Measurements from ENCODE around the gene UBASH3B.

Gene UBASH3B

GRCh38 chr11:122679466-122679865 lies 23.9 kb downstream of the UBASH3B start:
- no peak for DNase-seq

- no peak for DNase-seq
These were observed 25.5 kb downstream of the UBASH3B start for GRCh38 chr11:122681070-122681469.

- no peak for DNase-seq
These were observed 26.2 kb downstream of the UBASH3B start for GRCh38 chr11:122681735-122682134.

DNA sequence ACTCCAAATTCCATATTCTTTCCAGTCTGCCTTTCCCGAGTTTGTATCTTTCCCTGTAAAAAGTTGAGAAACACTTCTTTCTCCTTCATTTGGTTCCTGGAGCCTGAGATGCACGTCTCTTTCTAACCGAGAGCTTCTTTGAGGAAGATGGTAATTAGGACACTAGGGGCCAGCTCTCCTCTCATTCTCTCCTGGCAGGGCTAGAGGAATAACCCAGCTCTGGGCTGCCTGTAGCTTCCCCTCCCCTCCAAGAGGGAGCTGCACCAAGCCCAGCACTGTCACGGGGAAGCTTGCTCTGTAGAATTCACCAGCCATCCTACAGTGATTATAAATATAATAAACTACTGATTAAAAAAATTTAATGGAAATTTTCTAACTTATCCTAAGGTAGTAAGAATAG lies 26.9 kb downstream of the UBASH3B start:
- no peak for DNase-seq

DNA sequence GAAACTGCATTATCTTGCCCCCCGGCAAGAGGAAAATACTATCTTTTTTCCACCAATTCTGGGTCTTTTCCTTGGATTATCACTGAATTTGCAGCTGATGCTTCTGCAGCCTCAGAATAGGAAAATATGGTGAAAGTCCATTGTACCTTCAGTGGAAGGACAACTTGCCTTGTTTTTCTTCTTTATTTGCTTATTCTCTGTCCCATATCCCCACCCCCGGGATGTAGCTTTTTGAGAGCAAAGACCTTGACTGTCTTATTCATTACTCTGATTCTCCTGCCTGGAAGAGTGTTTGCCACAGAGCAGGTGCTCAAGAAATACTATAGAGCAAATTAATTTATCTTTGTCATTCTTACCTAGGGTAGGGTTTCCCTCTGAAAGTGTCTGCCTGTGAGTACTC lies 29.5 kb downstream of the UBASH3B start:
- no peak for DNase-seq

DNA sequence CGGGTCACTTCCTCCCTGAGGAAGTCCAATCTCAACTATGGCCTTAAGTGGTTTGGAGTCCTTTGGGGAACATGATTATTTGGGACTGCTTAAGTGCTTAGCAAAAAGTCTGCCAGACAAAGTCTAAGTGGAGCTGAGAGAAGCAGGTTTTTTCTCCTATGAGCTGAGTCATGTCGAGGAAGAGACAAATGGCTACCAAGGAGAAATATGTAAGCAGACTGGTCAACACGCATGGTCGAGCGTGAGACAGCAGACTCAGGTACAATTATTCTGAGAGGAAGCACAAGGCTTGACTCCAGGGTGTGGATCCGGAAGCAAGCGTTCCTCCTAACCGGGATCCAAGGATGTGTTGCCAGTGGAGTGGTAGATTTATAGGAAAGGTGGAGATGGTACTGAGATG lies 30.6 kb downstream of the UBASH3B start:
- DNase-seq: no peak

GRCh38 chr11:122690384-122690783 lies 34.9 kb downstream of the UBASH3B start:
- no peak for DNase-seq

GRCh38 chr11:122690801-122691548 lies 35.5 kb downstream of the UBASH3B start:
- no peak for DNase-seq

- no peak for DNase-seq
These were observed 36.1 kb downstream of the UBASH3B start for GRCh38 chr11:122691549-122692150.

DNA sequence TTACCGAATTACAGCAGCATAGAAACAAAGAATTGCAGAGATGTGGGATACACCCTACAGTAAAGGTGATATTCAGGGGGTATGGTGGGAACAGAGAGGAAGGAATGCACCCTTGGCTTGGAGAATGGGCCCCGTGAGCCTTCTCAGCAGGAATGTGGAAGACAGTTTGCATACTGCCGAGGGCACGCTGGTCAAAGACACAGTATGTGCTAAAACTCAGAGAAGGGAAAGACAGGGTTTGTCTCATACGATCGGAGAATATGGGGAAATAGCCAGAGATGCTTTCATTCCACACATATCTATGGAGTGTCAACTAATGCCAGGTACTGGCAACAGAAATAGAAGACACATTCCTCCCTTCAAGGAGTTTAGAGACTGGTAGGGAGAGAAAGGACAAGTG lies 36.9 kb downstream of the UBASH3B start:
- no peak for DNase-seq

GRCh38 chr11:122695076-122695615 lies 39.6 kb downstream of the UBASH3B start:
- DNase-seq: no peak

DNA sequence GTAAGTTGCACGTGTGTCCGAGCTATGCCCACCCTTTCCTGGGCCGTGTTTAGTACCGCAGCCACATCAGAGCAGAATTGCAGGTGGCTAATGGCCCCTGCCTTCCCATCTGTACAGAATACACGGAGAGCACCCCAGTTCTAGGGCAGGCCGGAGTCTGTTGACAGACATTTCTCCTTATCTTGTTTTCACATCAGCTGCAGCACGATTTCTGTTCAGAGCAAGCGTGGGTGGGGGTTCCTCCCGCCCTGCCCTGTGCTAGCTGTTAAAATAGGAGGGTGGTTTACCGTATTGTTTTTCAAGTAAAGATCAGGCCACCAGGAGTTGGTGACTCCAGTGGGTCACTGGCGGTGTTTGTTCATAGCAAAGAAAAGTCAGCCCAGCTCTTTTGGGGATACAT lies 41.1 kb downstream of the UBASH3B start:
- DNase-seq: peak; percentile 89

DNA sequence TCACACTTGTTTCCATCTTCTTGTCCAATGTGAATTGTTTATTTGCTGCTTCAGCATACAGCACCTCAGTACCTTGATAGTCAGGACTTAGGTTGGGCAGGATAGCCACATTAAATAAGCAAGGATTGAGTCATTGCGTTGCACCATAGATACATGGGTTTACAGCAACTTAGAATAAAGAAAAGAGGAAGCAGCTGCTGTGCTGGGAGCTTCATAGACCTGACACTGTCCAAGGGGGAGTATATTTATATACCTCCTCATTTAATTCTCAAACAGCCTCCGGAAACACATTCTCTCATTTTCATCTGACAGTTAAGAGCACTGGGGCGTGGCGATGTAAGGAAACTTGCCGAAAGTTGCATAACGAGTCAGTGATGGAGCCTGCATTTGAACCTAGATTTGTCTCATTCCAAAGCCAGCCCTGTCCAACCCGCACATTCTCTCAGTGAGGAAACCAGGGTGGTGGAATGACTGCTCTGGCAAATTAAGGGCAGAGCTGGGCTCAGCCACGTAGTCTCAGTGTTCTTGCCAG lies 42.2 kb downstream of the UBASH3B start:
- DNase-seq: peak; percentile 70

DNA sequence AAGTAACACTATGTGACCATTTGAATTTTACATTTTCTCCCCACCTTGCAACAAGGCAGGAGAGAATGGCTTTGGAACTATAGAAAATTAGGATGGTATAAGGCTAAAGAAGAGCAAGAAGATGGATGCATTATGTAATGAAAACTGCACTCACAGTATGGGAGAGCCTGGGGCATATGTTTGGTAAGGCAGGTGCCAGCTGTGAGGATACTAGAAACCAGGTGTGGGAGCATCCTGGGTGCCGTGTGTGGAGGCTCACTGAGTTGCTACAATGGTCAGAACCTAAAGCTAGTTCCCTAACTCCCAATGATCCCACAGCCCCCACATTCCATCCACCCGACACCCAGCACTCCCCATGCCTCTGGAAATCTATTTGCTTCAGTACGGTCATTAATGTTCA lies 42.9 kb downstream of the UBASH3B start:
- no peak for DNase-seq

- DNase-seq: no peak
These were observed 45.1 kb downstream of the UBASH3B start for GRCh38 chr11:122700666-122701065.

- DNase-seq: no peak
These were observed 45.6 kb downstream of the UBASH3B start for GRCh38 chr11:122701143-122701542.

- peak; percentile 75 for DNase-seq
These were observed 48.2 kb downstream of the UBASH3B start for GRCh38 chr11:122703541-122704272.

- DNase-seq: no peak
These were observed 49.9 kb downstream of the UBASH3B start for GRCh38 chr11:122705396-122705795.

GRCh38 chr11:122706291-122707088 lies 51.0 kb downstream of the UBASH3B start:
- DNase-seq: no peak

- no peak for DNase-seq
These were observed 51.6 kb downstream of the UBASH3B start for GRCh38 chr11:122707111-122707510.

- DNase-seq: no peak
These were observed 52.4 kb downstream of the UBASH3B start for GRCh38 chr11:122707901-122708300.

- no peak for DNase-seq
These were observed 53.7 kb downstream of the UBASH3B start for GRCh38 chr11:122709039-122709760.
